Effector memory CD4-positive, alpha-beta T cell (primary cell): Measurements from ENCODE around the gene FAM25C.
"Not testable (repeated sequence)": the region's sequence is repeated elsewhere in the genome, so short reads cannot be mapped to it uniquely, and the experiment has no call there.

Experiments
- DNase-seq, 3 donors: peaks; one replicate each; pipeline ENCODE4 v3.0.0-alpha.2; 2020
- H3K27ac ChIP-seq: 2 replicates; pipeline ENCODE4 v1.7.0; 2013; ENCODE audit warnings: mild to moderate bottlenecking, low read length, moderate library complexity; ENCODE audit not compliant: insufficient read depth, poor library complexity, severe bottlenecking
- H3K27me3 ChIP-seq: replicated peaks from 2 replicates; pipeline ENCODE4 v1.7.0; 2013; ENCODE audit warnings: mild to moderate bottlenecking, low read length; ENCODE audit not compliant: insufficient read depth, control insufficient read depth, poor library complexity, severe bottlenecking
- H3K36me3 ChIP-seq: 2 replicates; pipeline ENCODE4 v1.7.0; 2013; ENCODE audit warnings: mild to moderate bottlenecking, low read length, moderate library complexity; ENCODE audit not compliant: control insufficient read depth, insufficient read depth
- H3K4me1 ChIP-seq: 2 replicates; pipeline ENCODE4 v1.7.0; 2013; ENCODE audit warnings: low read length, mild to moderate bottlenecking; ENCODE audit not compliant: control insufficient read depth, insufficient read depth, poor library complexity, severe bottlenecking
- H3K4me3 ChIP-seq: 2 replicates; pipeline ENCODE4 v1.7.0; 2013; ENCODE audit warnings: low read length, low read depth, mild to moderate bottlenecking; ENCODE audit not compliant: insufficient read depth, poor library complexity, severe bottlenecking
- H3K9me3 ChIP-seq: 2 replicates; pipeline ENCODE4 v1.7.0; 2013; ENCODE audit warnings: mild to moderate bottlenecking, low read length, moderate library complexity; ENCODE audit not compliant: control insufficient read depth
- total RNA-seq, 3 donors: gene quantifications; one replicate each; lab custom pipeline; 2026; lab: John Stamatoyannopoulos, UW

Gene FAM25C
- 0 to 0.19 (median 0) reads per million in 3 donors for total RNA-seq

- not testable (repeated sequence) for H3K27me3 ChIP-seq, H3K9me3 ChIP-seq, DNase-seq, H3K27ac ChIP-seq, H3K36me3 ChIP-seq, H3K4me3 ChIP-seq, H3K4me1 ChIP-seq
Measured at GRCh38 chr10:47999691-48000090, at the start of gene FAM25C. Gene FAM25C (minus strand): TSS chr10:47999791. CDS start chr10:47999765, 26 bp downstream.

GRCh38 chr10:48044557-48044956 lies 45.0 kb upstream of the FAM25C start:
- H3K4me1 ChIP-seq, H3K4me3 ChIP-seq, H3K27me3 ChIP-seq, H3K9me3 ChIP-seq, H3K36me3 ChIP-seq, DNase-seq, H3K27ac ChIP-seq: not testable (repeated sequence)

GRCh38 chr10:48031390-48031789 lies 31.8 kb upstream of the FAM25C start:
- H3K4me3 ChIP-seq, H3K36me3 ChIP-seq, H3K27ac ChIP-seq: not testable (repeated sequence)

GRCh38 chr10:48002306-48002705 lies 2.7 kb upstream of the FAM25C start:
- not testable (repeated sequence) for H3K27ac ChIP-seq, H3K9me3 ChIP-seq, H3K4me3 ChIP-seq, H3K4me1 ChIP-seq, DNase-seq, H3K27me3 ChIP-seq, H3K36me3 ChIP-seq

More at GRCh38 chr10:48031390-48031789, 31.8 kb upstream of the FAM25C start:
- not testable (repeated sequence) for H3K9me3 ChIP-seq, DNase-seq, H3K27me3 ChIP-seq, H3K4me1 ChIP-seq

- not testable (repeated sequence) for H3K4me1 ChIP-seq, H3K9me3 ChIP-seq, DNase-seq
Measured at GRCh38 chr10:47994045-47994444, 5.5 kb downstream of the FAM25C start.

GRCh38 chr10:47992560-47992959 lies 7.0 kb downstream of the FAM25C start:
- not testable (repeated sequence) for DNase-seq, H3K27ac ChIP-seq

More at GRCh38 chr10:47994045-47994444, 5.5 kb downstream of the FAM25C start:
- H3K36me3 ChIP-seq, H3K4me3 ChIP-seq, H3K27ac ChIP-seq, H3K27me3 ChIP-seq: not testable (repeated sequence)

GRCh38 chr10:47991706-47992105 lies 7.9 kb downstream of the FAM25C start:
- not testable (repeated sequence) for DNase-seq, H3K36me3 ChIP-seq, H3K4me1 ChIP-seq, H3K4me3 ChIP-seq, H3K27ac ChIP-seq, H3K27me3 ChIP-seq, H3K9me3 ChIP-seq

More at GRCh38 chr10:47992560-47992959, 7.0 kb downstream of the FAM25C start:
- not testable (repeated sequence) for H3K9me3 ChIP-seq, H3K4me1 ChIP-seq, H3K27me3 ChIP-seq, H3K36me3 ChIP-seq, H3K4me3 ChIP-seq

GRCh38 chr10:47990097-47990496 lies 9.5 kb downstream of the FAM25C start:
- not testable (repeated sequence) for H3K4me1 ChIP-seq, H3K9me3 ChIP-seq, DNase-seq, H3K27ac ChIP-seq, H3K36me3 ChIP-seq, H3K27me3 ChIP-seq, H3K4me3 ChIP-seq

GRCh38 chr10:47989542-47989950 lies 10.0 kb downstream of the FAM25C start:
- not testable (repeated sequence) for H3K27ac ChIP-seq, H3K36me3 ChIP-seq, H3K4me1 ChIP-seq, H3K27me3 ChIP-seq, H3K4me3 ChIP-seq, H3K9me3 ChIP-seq, DNase-seq

GRCh38 chr10:47988718-47989541 lies 10.7 kb downstream of the FAM25C start:
- H3K9me3 ChIP-seq, H3K36me3 ChIP-seq, DNase-seq, H3K27me3 ChIP-seq, H3K27ac ChIP-seq, H3K4me1 ChIP-seq, H3K4me3 ChIP-seq: not testable (repeated sequence)
